Measurements from ENCODE around the gene FOXRED2.
"Not testable (repeated sequence)": the region's sequence is repeated elsewhere in the genome, so short reads cannot be mapped to it uniquely, and the experiment has no call there.

FOXRED2 gene

DNA sequence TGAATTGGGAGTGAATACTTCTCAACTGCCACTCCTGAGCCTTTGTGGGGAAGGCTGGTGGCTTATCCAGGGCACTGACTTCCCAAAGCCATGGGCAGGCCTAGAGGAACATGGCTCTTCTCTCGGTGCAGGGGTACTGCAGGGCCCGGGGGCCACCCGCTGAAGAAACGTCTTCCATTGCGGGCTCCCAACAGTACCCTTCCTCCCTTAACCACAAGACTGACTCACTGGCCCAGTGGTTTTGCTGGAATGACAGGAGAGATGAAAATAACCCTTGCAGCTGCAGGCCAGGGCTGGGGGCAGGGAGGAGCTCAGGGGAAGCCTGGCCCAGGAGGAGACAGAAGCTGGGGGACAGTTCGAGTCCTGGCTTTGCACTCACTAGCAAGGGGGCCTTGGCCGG is 38.9 kb downstream of the FOXRED2 start:
- DNase-seq: no peak

DNA sequence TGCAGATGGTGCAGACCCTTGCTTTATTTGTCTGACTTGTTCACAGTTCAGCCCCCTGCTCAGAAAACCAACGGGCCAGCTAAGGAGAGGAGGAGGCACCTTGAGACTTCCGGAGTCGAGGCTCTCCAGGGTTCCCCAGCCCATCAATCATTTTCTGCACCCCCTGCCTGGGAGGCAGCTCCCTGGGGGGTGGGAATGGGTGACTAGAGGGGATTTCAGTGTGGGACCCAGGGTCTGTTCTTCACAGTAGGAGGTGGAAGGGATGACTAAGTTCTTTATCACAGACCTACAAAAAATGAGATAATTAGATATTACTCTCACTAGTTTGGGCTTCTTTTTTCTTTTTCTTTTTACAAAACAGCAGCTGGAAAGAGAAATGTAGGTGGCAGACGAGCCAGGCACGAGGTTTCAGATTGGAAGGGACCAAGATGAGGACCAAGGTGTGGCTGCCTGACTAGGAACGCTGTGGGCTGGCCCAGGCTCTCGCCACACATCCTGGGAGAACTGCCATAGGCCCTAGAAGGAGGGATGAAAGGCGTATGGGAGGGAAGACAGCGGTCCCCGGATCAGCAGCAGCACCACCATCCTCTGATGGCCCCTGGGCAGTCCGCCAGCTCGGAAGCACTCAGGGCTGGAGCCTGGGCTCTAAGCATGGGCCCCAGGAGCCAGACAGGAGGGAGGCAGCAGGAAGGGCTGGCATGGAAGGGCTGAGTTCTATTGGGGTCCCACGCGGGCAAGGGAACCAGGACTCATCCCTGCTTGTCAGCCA is 39.6 kb downstream of the FOXRED2 start:
- no peak for DNase-seq

DNA sequence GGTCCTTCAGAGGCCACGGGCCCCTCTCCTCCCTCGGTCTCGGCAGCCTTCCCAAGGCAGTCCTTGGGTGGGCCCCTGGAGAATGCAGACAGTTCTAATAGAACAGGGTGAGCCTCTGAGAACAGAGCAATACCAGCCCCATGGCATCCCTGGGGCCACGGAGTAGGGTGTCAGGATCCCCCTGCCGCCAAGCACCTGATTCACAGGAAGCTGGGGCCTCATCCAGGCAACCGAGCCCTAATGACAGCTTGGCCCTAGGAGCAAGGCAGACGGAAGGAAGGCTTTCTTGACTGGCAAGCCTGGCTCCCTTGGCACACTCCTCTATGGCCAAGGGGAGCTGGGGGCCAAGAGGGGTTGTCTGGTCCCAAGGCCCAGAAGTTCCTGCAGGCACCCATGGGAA is 40.6 kb downstream of the FOXRED2 start:
- no peak for DNase-seq

DNA sequence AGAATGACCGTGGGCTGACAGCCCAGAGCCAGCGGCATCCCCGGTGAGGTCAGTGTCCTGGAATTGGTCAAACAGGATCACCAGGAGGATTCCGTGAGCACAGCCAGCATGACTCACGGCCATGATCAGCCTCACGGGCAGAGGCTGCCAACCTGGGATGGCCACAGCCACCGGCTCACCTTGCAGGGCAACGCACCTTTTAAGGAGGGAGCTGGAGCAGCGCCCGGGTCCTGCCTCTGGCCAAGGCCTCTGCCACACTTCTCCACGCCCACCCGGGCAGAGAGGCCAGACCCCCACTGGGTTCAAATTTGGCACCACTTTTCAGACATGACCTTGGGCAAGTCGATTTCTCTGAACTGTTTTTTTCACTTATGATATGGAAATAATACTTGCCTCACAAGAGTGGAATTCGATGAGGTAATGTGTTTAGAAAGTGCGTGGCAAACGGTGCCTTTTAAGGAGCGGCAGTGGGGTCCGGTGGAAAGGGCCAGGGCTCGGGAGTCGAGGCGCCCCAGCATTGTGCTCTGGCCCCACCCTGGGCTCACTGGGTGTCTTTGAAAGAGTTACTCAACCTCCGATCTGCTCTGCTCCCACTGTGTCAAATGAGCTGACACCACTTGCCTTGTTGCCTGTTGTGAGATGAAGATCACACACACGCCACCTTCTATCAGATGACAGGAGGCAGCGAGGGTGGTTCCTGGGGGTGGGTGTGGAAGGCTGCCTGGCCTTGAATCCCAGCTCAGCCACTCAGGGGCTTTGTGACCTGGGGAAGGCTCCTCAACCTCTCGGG is 41.4 kb downstream of the FOXRED2 start:
- DNase-seq: no peak

DNA sequence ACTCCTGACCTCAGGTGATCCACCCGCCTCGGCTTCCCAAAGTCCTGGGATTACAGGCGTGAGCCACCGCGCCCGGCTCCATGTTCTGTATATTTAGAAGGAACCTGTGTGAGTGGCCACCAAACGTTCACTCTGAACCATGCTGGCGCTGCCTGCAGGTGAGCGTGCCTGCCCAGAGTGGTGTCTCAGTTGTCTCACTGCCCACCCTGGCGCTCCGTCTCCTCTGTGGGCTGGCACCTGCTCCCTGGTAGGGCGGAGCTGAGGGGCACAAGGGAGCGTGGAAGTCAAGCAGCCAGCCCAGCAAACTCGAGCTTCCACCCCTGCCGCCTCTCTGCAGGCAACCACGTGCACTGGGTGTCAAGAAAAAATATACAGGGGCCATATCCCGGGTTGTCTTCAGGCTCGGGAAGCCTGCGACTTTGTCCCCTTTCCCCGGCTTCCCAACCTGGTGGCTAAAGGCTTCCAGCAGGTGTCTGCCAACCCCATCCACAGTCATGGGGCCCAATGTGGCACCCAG is 42.1 kb downstream of the FOXRED2 start:
- no peak for DNase-seq

DNA sequence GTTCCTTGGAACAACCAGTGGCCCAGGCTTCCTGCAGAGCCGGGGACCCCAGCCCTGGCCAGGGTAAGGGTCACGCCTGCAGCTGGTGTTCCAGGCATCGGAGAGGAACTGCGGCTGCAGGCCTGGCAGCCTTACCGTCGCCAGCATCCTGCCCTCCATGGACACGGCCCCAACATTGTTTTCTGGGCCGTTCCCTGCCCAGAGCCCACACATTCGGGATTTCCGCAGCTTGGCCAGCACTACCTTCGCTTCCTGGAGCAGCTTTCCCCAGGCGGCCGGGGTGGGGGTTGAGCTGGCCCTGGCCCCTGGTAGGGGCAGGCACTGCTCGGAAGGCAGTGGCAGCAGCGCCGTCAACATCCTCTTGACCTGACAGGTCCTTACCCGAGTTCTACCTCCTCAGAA is 43.1 kb downstream of the FOXRED2 start:
- DNase-seq: no peak

DNA sequence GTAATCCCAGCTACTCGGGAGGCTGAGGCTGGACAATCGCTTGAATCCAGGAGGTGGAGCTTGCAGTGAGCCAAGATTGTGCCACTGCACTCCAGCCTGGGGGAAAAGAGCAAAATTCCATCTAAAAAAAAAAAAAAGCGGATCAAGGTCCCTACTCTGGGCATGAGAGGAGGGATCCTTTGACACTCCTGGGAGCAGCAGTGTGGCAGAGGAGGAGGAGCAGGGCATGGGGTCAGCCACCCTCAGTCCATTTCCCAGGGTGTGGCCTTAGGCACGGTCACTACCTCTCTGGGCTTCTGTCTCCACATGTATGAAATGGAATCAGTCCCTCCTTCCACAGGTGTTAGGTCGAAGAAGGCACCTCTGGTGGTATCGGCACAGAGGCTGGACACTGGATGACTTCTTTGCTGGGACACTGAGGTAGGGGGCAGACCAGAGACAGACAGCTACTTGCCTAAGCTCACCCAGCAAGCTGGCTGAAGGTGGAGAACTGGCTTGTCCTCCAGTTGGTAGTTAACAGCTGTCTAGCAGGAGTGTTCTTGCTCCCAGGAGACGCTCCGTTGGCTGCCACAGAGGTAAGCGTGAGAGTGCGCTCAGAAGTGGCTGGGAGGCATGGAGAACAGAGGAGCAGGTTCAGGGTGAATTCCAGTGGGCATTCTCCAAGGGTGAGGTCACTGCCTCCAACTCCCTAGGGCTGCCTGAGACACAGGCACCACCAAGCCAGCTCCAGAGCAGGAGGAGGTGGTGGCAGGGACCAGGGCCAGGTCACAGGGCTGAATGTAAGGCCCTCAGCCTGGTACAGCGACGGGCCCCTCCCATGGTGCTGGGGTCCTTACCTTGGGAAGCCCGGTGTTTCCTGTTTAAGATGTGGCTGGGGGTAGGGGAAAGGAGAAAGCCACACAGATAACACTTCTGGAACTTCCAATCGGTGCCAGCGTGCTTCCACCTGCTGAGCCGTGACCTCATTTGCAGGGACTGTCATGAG is 44.9 kb downstream of the FOXRED2 start:
- DNase-seq: peak; percentile 22 to 60

DNA sequence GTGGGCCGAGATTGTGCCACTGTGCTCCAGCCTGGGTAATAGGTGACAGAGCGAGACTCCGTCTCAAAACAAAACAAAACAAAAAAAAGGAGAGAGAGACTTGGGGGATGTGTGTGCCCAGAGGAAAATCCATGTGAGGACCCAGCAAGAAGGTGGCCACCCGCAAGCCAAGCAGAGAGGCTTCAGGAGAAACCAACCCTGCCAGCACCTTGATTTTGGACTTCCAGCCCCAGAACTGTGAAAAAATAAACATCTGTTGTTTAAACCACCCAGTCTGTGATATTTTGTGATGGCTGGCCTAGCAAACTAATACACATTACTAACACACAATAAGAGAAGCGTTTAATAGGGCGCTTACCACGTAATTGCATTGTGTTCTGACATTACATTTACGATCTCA is 46.6 kb downstream of the FOXRED2 start:
- DNase-seq: no peak

DNA sequence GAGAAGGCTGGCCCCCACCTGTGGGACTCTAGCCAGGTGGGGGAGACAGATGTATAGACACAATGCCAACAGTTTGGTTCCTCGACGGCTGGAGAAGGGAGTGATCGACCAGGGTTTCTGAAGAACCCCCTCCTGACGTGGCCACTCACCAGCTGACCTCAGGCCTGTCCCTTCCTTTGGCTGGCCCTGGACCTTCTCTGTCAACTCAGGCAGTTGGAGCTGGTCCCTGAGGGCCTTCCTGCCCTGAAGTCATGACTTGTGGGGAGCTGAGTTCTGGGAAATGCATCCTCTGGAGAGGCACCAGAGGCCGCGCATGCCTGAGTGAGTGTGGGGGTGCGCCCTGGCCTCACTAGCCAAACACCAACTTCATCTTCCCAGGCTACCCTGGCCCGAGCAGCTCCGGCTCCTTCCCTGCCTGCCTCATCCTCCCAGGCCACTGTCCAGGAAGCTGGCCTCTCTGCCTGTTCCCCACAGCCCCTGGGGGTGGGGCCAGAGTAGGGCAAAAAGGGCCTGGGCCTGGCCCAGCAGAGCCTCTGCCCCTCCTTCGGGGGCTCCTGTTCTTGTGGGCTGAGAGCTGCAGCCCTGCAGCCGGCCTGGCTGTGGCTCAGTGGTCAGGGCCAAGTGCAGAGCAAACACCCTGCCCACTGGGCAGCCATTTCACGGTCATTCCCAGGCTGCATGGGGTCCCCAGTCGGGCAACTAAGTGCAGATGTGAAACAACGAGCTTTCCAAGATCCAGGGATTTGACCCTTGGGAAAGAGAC is 49.0 kb downstream of the FOXRED2 start:
- DNase-seq: no peak

DNA sequence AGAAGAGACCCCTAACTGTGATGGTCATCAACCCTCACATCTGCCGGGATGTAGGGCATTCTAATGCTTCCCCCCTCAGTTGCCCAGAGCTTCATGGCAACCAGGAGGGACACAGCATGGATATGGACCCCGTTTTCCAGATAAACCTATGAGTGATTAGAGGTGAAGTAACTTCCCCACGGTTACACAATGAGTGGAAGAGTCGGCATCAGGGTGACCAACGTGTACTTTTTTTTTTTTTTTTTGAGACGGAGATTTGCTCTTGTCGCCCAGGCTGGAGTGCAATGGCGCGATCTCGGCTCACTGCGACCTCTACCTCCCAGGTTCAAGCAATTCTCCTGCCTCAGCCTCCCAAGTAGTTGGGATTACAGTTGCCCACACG is 50.4 kb downstream of the FOXRED2 start:
- DNase-seq: no peak

DNA sequence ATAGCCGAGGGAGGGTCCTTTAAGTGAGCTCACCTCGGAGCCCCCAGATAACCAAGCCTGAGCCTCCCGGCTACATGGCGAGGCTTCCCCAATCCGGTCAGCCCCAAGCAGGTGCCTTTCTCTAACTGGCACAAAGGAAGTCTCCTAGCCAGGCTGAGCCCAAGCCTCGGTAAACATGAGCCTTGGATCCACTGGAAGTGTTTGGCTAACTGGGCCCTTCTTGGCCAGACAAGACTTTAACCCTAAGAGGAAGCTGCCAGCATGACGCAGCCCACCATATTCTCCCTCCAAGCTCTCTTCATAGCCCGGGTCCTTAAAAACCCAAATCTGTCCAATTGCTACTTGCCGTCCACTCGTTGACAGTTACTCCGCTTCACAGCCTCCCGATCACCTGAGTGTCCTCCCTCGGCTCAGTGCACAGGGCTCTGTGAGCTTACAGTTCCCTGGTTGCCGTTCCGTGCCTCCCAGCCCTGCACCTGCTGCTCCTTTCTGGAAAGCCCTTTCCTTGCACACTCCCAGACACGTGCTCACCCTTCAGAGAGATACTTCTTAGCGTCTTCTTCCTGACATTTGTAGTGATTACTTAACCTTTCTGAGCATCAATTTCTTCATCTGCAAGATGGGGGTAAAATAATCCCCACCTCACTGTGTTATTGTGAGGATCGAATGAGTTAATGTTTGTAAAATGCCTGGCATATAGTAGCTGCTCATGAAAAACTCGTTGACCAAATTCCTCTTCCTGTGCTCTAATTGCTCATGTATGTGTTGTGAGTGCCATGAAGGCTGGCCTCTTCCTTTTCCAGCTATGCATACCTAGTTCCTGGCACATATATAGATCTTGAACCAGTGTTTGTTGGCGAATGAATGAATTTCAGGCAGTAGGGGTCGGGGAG is 51.0 kb downstream of the FOXRED2 start:
- DNase-seq: peak; percentile 14 to 38

DNA sequence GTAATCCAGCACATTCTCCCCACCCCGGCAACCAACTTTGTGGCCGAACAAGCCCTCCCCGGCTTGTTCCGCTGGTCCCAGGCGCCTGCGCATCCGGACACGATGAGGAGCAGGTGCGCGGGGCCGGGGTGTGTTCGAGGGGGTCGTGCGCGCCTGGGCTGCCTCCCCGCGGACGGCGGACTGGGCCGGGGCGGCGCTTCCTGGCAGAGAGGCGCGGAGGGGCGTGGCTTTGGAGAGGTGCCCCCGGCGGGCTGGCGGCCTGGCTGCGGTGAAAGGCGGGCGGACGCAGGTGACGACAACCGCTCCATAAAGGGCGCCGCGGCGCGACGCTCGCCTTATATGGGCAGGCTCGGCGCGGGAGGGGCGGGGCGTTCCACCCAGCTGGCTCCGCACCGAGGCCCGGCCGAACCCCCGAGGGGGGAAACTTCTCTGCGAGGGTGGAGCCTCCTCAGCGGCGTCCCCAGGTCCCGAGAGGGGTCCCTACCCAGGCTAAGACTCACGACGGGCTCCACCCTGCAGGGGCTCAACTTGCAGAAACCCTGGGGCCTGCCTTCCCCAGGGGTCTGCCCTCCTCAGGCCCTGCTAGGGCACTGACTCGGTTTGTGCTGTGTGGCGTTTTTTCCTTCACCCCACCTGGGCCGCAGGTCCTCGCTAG is 51.8 kb downstream of the FOXRED2 start:
- peak; percentile 47 to 79 for DNase-seq

DNA sequence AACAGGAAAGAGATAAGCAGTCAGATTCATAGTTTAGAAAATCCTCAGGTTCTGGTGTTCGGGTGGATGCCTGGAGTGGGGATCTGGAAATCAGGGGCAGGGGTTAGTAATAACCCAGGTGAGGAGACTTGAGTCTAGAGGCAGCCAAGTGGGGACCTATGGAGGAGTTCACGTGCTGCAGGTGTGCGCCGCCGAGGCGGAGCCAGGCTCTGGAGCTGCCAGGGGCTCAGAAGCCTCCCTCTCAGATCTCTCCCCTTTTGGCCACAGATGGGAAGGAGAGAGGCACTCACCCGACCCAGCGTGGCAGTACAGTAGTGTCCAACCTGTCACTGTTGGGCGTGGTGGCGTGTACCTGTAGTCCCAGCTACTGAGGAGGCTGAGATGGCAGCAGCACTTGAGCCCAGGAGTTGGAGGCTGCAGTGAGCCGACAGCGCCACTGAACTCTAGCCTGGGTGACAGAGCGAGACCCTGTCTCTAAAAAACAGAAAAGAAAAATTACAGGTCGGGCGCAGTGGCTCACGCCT is 52.9 kb downstream of the FOXRED2 start:
- no peak for DNase-seq

DNA sequence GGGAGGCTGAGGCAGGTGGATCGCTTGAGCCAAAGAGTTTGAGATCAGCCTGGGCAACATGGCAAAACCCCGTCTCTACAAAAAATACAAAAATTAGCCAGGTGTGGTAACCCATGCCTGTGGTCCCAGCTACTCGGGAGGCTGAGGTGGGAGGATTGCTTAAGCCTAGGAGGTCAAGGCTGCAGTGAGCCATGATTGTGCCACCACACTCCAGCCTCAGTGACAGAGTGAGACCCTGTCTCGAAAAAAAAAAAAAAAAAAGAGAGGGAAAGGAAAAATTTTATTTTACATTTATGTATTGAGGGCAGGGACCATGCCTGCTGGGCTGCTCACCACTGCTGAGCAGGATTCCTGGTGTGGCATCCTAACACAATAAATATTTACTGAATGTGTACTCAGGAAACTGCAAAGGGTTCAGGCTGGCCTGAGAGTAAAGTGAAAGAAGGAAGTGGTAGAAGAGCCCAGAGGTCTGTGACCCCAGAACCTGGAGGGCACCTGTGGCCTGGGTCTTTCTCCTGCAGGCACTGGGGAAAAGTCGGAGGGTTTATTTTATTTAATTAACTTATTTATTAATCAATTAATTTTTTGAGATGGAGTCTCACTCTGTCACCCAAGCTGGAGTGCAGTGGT is 53.7 kb downstream of the FOXRED2 start:
- DNase-seq: not testable (repeated sequence)

DNA sequence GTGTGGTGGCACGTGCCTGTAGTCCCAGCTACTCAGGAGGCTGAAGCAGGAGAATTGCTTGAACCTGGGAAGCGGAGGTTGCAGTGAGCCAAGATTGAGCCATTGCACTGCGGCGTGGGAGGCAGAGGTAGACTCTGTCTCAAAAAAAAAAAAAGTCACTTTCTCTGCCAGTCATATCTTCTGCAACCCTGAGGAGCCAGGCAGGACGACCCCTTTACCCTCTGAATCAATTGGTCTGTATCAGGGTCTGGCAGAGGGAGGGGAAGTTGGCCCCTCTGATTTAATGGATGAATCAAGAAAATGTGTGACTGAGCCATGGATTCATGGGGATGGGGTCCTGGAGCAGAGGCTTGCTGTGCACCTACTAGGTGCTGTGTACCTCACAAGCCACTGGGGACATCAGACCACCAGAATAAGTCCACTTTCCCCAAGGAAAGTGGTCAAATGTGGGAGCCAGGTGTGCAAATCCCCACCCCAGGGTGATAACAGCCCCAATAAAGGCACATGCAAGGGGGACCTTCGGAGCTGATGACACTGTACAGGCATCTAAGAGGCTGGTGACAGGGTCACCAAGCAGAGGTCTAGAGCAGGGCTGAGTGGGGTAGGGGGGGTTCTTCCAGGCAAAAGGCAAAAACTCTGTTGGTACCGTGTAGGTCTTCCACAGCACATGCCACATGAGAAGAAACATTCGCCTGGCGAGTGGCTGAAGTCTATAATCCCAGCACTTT is 54.4 kb downstream of the FOXRED2 start:
- no peak for DNase-seq

DNA sequence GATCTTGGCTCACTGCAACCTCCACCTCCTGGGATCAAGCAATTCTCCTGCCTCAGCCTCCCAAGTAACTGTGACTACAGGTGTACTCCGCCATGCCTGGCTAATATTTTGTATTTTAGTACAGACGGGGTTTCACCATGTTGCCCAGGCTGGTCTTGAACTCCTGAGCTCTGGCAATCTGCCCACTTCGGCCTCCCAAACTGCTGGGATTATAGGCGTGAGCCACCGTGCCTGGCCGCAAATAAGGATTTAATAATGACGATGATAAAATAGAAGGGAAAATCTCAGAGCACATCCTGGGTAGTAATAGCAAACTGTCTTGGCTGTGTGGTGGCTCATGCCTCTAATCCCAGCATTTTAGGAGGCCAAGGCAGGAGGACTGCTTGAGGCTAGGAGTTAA is 55.9 kb downstream of the FOXRED2 start:
- DNase-seq: not testable (repeated sequence)

DNA sequence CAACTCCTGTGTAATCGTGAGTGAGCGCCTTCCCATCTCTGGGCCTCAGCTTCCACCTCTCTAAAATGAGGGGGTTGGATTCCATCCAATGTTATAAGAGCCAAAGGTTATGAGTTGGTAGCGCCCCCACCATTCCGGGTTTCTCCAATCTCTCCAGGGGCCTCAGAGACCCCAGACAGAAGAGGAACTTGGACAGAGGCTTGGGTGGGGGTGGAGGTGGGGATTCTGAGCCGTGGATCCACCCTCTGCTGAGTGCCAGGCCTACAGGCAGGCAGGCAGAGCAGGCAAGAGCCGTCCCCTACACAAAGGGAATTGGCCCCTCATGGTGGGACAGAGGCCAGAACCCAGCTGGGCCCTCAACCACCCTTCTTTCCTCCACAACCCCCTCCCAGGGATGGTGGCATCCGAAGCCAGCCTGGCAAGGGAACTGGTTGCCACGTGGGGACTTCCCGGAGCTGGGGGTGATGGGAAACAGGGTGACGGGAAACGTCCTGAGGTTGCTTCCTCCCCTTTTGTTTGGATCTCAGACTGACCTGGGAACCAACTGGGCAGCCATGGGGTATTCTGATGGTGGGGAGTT is 57.2 kb downstream of the FOXRED2 start:
- no peak for DNase-seq

DNA sequence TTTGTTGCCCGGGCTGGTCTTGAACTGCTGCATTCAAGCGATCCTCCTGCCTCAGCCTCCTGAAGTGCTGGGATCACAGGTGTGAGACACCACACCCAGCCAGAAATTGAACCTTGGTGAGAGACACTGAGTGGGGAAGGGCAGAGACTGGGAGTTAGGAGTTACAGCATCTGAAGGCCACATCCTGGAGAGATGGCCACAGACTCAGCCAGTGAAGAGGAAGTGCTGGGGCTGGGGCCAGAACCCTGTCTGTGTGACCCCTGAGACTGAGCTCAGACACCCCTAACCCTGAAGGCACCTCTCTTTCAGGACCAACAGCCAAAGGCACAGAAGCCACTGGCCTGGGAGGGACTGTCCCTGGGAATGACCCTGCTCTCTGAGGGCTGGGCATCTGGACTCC is 59.2 kb downstream of the FOXRED2 start:
- DNase-seq: no peak

Measured in NCI-H187 (cell line).